HepG2 (cell line): Measurements from ENCODE around the gene CASZ1. TPM values are rescaled to one million over a fixed set of nuclear protein-coding genes. Genes with fewer than 3 reads are reported as not detected.

Experiments used
- ARHGAP35 ChIP-seq: sonication (generic); formaldehyde crosslinking; IDR thresholded peaks from 2 replicates; pipeline ENCODE4 v1.9.0; 2022; ENCODE audit warnings: mild to moderate bottlenecking, inconsistent platforms, moderate library complexity, missing genetic modification reagents, borderline replicate concordance
- CBX2 ChIP-seq, 2 experiments: fragments of 200-600 bp in 1 of 2; sonication (generic); formaldehyde crosslinking in 1 of 2; IDR thresholded peaks; 2 replicates each; pipeline versions ENCODE4 v1.7.0 to v1.8.1; 2018 to 2022; ENCODE audit warnings: low read depth in 2 of 2, low read length in 1 of 2, mild to moderate bottlenecking in 1 of 2, missing genetic modification reagents in 1 of 2
- FOXJ3 ChIP-seq: sonication (generic); formaldehyde crosslinking; IDR thresholded peaks from 2 replicates; pipeline ENCODE4 v1.4.0; 2020; ENCODE audit warnings: missing genetic modification reagents, mild to moderate bottlenecking, borderline replicate concordance
- GATAD2A ChIP-seq: IDR thresholded peaks from 2 replicates; pipeline ENCODE4 v1.6.1; 2016
- GZF1 ChIP-seq: sonication (generic); formaldehyde crosslinking; IDR thresholded peaks from 2 replicates; pipeline ENCODE4 v1.5.1; 2020; ENCODE audit warnings: mild to moderate bottlenecking, missing genetic modification reagents
- HNRNPK ChIP-seq: fragments of 200-400 bp; formaldehyde crosslinking; IDR thresholded peaks from 2 replicates; pipeline ENCODE4 v1.6.1; 2018; ENCODE audit warnings: low read length, low read depth, moderate library complexity, mild to moderate bottlenecking; ENCODE audit not compliant: poor library complexity, severe bottlenecking
- KDM6A ChIP-seq: IDR thresholded peaks from 2 replicates; pipeline ENCODE4 v1.6.1; 2016; ENCODE audit warnings: low read depth
- MEIS2 ChIP-seq: sonication (generic); formaldehyde crosslinking; IDR thresholded peaks from 2 replicates; pipeline ENCODE4 v1.9.0; 2021; ENCODE audit warnings: mild to moderate bottlenecking, missing genetic modification reagents
- MXD4 ChIP-seq: IDR thresholded peaks from 2 replicates; pipeline ENCODE4 v1.6.1; 2016; ENCODE audit warnings: mild to moderate bottlenecking, missing biosample characterization, missing genetic modification reagents
- MXI1 ChIP-seq: IDR thresholded peaks from 3 replicates; pipeline ENCODE4 v1.6.1; 2012; ENCODE audit warnings: low read depth, low read length, inconsistent platforms, borderline replicate concordance
- MYPOP ChIP-seq: sonication (generic); formaldehyde crosslinking; IDR thresholded peaks from 2 replicates; pipeline ENCODE4 v1.8.1; 2023; ENCODE audit warnings: mild to moderate bottlenecking, moderate library complexity, missing genetic modification reagents
- PCBP2 ChIP-seq: fragments of 200-400 bp; formaldehyde crosslinking; optimal IDR thresholded peaks from 2 replicates; pipeline ENCODE3; 2018; ENCODE audit warnings: low read length, low read depth; ENCODE audit not compliant: poor library complexity, severe bottlenecking
- SIX1 ChIP-seq: sonication (generic); formaldehyde crosslinking; IDR thresholded peaks from 2 replicates; pipeline ENCODE4 v1.4.0; 2020; ENCODE audit warnings: missing genetic modification reagents, borderline replicate concordance
- SOX5 ChIP-seq: IDR thresholded peaks from 2 replicates; pipeline ENCODE4 v1.6.1; 2016; ENCODE audit warnings: borderline replicate concordance
- TBX2 ChIP-seq: sonication (generic); formaldehyde crosslinking; IDR thresholded peaks from 2 replicates; pipeline ENCODE4 v1.5.0; 2020; ENCODE audit warnings: missing genetic modification reagents, mild to moderate bottlenecking, borderline replicate concordance
- TFAP4 ChIP-seq: sonication (generic); IDR thresholded peaks from 2 replicates; pipeline ENCODE4 v1.6.1; 2016; ENCODE audit warnings: low read depth, borderline replicate concordance
- TFDP2 ChIP-seq: sonication (generic); formaldehyde crosslinking; IDR thresholded peaks from 2 replicates; pipeline ENCODE4 v1.4.0; 2020; ENCODE audit warnings: missing genetic modification reagents
- TOPORS ChIP-seq: sonication (generic); formaldehyde crosslinking; IDR thresholded peaks from 2 replicates; pipeline ENCODE4 v1.8.0; 2023; ENCODE audit warnings: mild to moderate bottlenecking, missing genetic modification reagents
- ZKSCAN1 ChIP-seq: fragments of 150-350 bp; IDR thresholded peaks from 2 replicates; pipeline ENCODE4 v1.6.1; 2014; ENCODE audit warnings: low read length
- ZNF124 ChIP-seq: sonication (generic); formaldehyde crosslinking; IDR thresholded peaks from 2 replicates; pipeline ENCODE4 v1.4.0; 2020; ENCODE audit warnings: missing genetic modification reagents
- ZNF331 ChIP-seq: sonication (generic); formaldehyde crosslinking; IDR thresholded peaks from 2 replicates; pipeline ENCODE4 v1.4.0; 2020; ENCODE audit warnings: missing genetic modification reagents
- ZNF556 ChIP-seq: sonication (generic); formaldehyde crosslinking; IDR thresholded peaks from 2 replicates; pipeline ENCODE4 v1.4.0; 2020; ENCODE audit warnings: mild to moderate bottlenecking, missing genetic modification reagents, borderline replicate concordance
- ZNF614 ChIP-seq: IDR thresholded peaks from 2 replicates; pipeline ENCODE4 v1.6.1; 2018; ENCODE audit warnings: missing biosample characterization, missing genetic modification reagents, inconsistent platforms, borderline replicate concordance
- ZNF639 ChIP-seq: conservative IDR thresholded peaks from 2 replicates; pipeline ENCODE4 v1.6.1; 2018; ENCODE audit warnings: missing genetic modification reagents
- ZNF782 ChIP-seq: sonication (generic); formaldehyde crosslinking; IDR thresholded peaks from 2 replicates; pipeline ENCODE4 v1.4.0; 2020; ENCODE audit warnings: missing genetic modification reagents, mild to moderate bottlenecking, borderline replicate concordance
- ZNF788 ChIP-seq: sonication (generic); formaldehyde crosslinking; IDR thresholded peaks from 2 replicates; pipeline ENCODE4 v1.5.0; 2020; ENCODE audit warnings: mild to moderate bottlenecking, missing genetic modification reagents, borderline replicate concordance
- ZNF792 ChIP-seq: IDR thresholded peaks from 2 replicates; pipeline ENCODE4 v1.6.1; 2016
- polyA plus RNA-seq, 8 experiments: library from polyadenylated mRNA; depleted of rRNA in 3 of 8; stranded (reverse) in 7 of 8; unstranded in 1 of 8; fragments of >200 nt; fragmentation: Illumina TruSeq in 4 of 8; extraction: Trizol in 4 of 8; gene quantifications; 2 replicates each; pipeline versions ENCODE4 v1.2.1 to v1.2.3, GENCODE V29; 2011 to 2016; ENCODE audit warnings: low read depth in 4 of 8, missing spikeins in 1 of 8, mixed read lengths in 1 of 8; ENCODE audit not compliant: insufficient read depth in 1 of 8
- total RNA-seq, 5 experiments: library from RNA; depleted of rRNA; stranded (reverse); fragments of >200 nt; fragmentation: Illumina TruSeq; extraction: Trizol; gene quantifications; 2 replicates each; pipeline ENCODE4 v1.2.3, GENCODE V29; 2016; ENCODE audit warnings: low read depth in 1 of 5

CASZ1 gene
- total and polyA plus RNA-seq, 2 of the 13 experiments (the other 11 are each of a cell fraction or from before 2014, with no cell fraction given): 1.9 to 3.7 TPM

GRCh38 chr1:10677491-10678391 is 118.7 kb downstream of the CASZ1 start (continued):
- TF ChIP-seq CBX2 (IDR thresholded peaks at IDR 0.05; ENCODE audit: low read depth, low read length) (no peak), CBX2 (CRISPR knock-in tag; IDR thresholded peaks at IDR 0.05; ENCODE audit: low read depth) (no peak), TFDP2 (CRISPR knock-in tag) (no peak), ZNF556 (CRISPR knock-in tag) (no peak), TBX2 (no peak), SOX5 (CRISPR knock-in tag) (no peak), ZNF788 (CRISPR knock-in tag) (peak; percentile 59; the same call in 1 of the 2 replicates), KDM6A (CRISPR knock-in tag) (no peak), GATAD2A (CRISPR knock-in tag) (peak; percentile 45), ZNF792 (CRISPR knock-in tag) (0 out of 2 replicates have a peak, but pooled peaks have one; percentile 16), ZNF331 (CRISPR knock-in tag) (peak; percentile 19; the same call in 1 of the 2 replicates), HNRNPK (no peak), ZNF124 (CRISPR knock-in tag) (no peak), ZNF639 (CRISPR knock-in tag) (no peak), MXI1 (no peak), FOXJ3 (CRISPR knock-in tag) (no peak), MEIS2 (no peak), MXD4 (CRISPR knock-in tag) (no peak), ZNF782 (CRISPR knock-in tag) (no peak; the same call in 1 of the 2 replicates), PCBP2 (no peak), TFAP4 (no peak), MYPOP (CRISPR knock-in tag) (no peak), ZKSCAN1 (no peak), TOPORS (0 out of 2 replicates have a peak, but pooled peaks have one; percentile 35), GZF1 (CRISPR knock-in tag) (no peak), SIX1 (CRISPR knock-in tag) (no peak), ZNF614 (CRISPR knock-in tag) (no peak), ARHGAP35 (CRISPR knock-in tag) (no peak)
